ENCODE results near the gene TANC1.

GRCh38 chr2:159076241-159076640, 107.8 kb downstream of the TANC1 start:
- TF ChIP-seq POLR2A (IDR thresholded peaks at IDR 0.05; ENCODE audit: low read depth, low read length) (no peak), POLR2AphosphoS5 (IDR thresholded peaks at IDR 0.05; ENCODE audit: low read depth, low read length) (no peak), TAF1 (IDR thresholded peaks at IDR 0.05; ENCODE audit: borderline replicate concordance, low read depth, low read length) (no peak)

All from GM12892 (cell line).